ENCODE measurements around the gene GJA3. TPM values are rescaled to one million over a fixed set of nuclear protein-coding genes. Genes with fewer than 3 reads are reported as not detected.

Gene GJA3
- total RNA-seq, 2 experiments from 2014 or later: 0.16 TPM; not detected in 1

DNA sequence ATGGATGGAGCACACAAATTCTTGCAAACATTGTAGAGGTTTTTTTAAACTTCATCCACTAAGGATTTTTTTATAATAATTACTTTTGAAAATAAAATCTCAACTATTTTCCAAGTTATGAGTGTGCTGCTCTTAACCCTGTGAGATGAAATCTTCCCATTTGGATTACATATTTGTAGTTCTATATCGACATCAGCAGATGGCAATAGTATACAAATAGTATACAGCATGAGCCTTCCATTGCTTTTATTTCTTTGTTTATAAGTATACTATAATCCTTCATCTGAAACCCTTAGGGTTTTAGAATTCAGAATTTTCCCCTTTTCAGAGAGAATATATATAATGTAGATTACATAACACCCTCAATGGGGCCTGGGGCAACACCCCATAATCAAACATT, 70.5 kb downstream of the GJA3 start:
- Mint-ChIP-seq H3K27me3 (ENCODE audit: low read depth) (no peaks in the 10 kb centered on the region), H3K27ac (no peak overlapping the region), H3K9me3 (ENCODE audit: insufficient read depth) (no peaks in the 10 kb centered on the region), H3K4me3 (no peak overlapping the region), H3K36me3 (ENCODE audit: low read depth) (peaks cover 12% of the 10 kb centered on the region), H3K4me1 (ENCODE audit: low read depth) (no peaks in the 10 kb centered on the region)
- CTCF ChIA-PET: interaction anchor here (1.1 kb wide), 2 partner anchors 18 to 28 kb away, joined by 3 to 4 read pairs; no protein-coding TSS in a partner anchor
- DNase-seq (no peak), ATAC-seq (no peak)
- POLR2A ChIA-PET: no interaction called here

Other genes with a start within 250 kb of the GJA3 start
- gene ZMYM2, start 202.3 kb downstream of the GJA3 start, total RNA-seq: 10 to 100 TPM; 45.6 to 51.8 TPM
- gene GJB2, start 31.9 kb upstream of the GJA3 start, total RNA-seq: under 1 TPM; 0.26 to 0.32 TPM
- gene GJB6, start 71.3 kb upstream of the GJA3 start, total RNA-seq: 1 to 10 TPM; 1.7 to 1.9 TPM

Data from activated CD8-positive, alpha-beta T cell treated with anti-CD3 and anti-CD28 coated beads, Interleukin-2, amount 10 ng/mL, durations not matched to agents 7 days and 5 days (primary cell).